HG02943 (cell line): ENCODE data around the gene TLCD3A.
"Not testable (repeated sequence)": the region's sequence is repeated elsewhere in the genome, so short reads cannot be mapped to it uniquely, and the experiment has no call there.

ENCODE experiments used
- ATAC-seq: cut with Tn5 transposase; IDR thresholded peaks from one replicate; pipeline ENCODE4 v1.9.1; 2021; ENCODE audit warnings: mild to moderate bottlenecking, low read depth, moderate library complexity; ENCODE audit not compliant: unreplicated experiment

The TLCD3A gene

GRCh38 chr17:784143-784542 lies 51.7 kb downstream of the TLCD3A start:
- no peak for ATAC-seq

- ATAC-seq: not testable (repeated sequence)
Observed at GRCh38 chr17:785901-786300, 53.5 kb downstream of the TLCD3A start.

- no peak for ATAC-seq
Observed at GRCh38 chr17:787641-788221, 55.3 kb downstream of the TLCD3A start.

GRCh38 chr17:788551-788950 lies 56.2 kb downstream of the TLCD3A start:
- ATAC-seq: no peak

GRCh38 chr17:789160-789840 lies 56.9 kb downstream of the TLCD3A start:
- ATAC-seq: no peak

GRCh38 chr17:789931-790873 lies 57.8 kb downstream of the TLCD3A start:
- ATAC-seq: not testable (repeated sequence)

GRCh38 chr17:790874-791247 lies 58.5 kb downstream of the TLCD3A start:
- ATAC-seq: not testable (repeated sequence)

GRCh38 chr17:791829-792228 lies 59.4 kb downstream of the TLCD3A start:
- ATAC-seq: no peak

- no peak for ATAC-seq
Observed at GRCh38 chr17:792277-792676, 59.9 kb downstream of the TLCD3A start.
